Mammary epithelial cell (primary cell): ENCODE data around the gene ABHD1.

Experiments used
- CTCF ChIP-seq, 2 donors: IDR thresholded peaks in 1 of 2; conservative IDR thresholded peaks in 1 of 2; 2 replicates each; pipeline ENCODE4 v1.5.1; 2011 to 2012; ENCODE audit warnings: inconsistent platforms in 2 of 2, low read length in 2 of 2, mild to moderate bottlenecking in 2 of 2, control low read depth in 1 of 2, low read depth in 1 of 2; ENCODE audit not compliant: insufficient read depth in 1 of 2; ENCODE audit errors: extremely low read depth in 1 of 2
- EZH2 ChIP-seq: IDR thresholded peaks from 2 replicates; pipeline ENCODE4 v1.6.1; 2012; ENCODE audit warnings: low read length, inconsistent platforms, borderline replicate concordance

- TF ChIP-seq CTCF (conservative IDR thresholded peaks at IDR 0.05 in 1 of 2, IDR thresholded peaks at IDR 0.05 in 1 of 2; ENCODE audit: extremely low read depth in 1 of 2, insufficient read depth in 1 of 2, low read depth in 1 of 2, low read length in 2 of 2): no peak
- no peak for TF ChIP-seq EZH2
Observed at GRCh38 chr2:27093430-27094352, 29.9 kb upstream of the ABHD1 start.
